GM13976 (cell line): Measurements from ENCODE around the gene HTR3B.
"Not testable (repeated sequence)": the region's sequence is repeated elsewhere in the genome, so short reads cannot be mapped to it uniquely, and the experiment has no call there.

Experiments
- DNase-seq: peaks from one replicate; pipeline ENCODE4 v3.0.0; 2012; ENCODE audit warnings: low spot score
- in situ Hi-C: fragments of 300-500 bp; cut with MboI; formaldehyde crosslinking; loops from one replicate; pipeline ENCODE4 v1.12.0; 2022; ENCODE audit warnings: low sequenced_read_pairs, mixed read lengths, inconsistent platforms; ENCODE audit not compliant: unreplicated experiment
- TF ChIP-seq, protein P1 (sequence below): IDR thresholded peaks from 2 replicates; pipeline ENCODE4 v1.5.1; 2012; ENCODE audit warnings: borderline replicate concordance, mild to moderate bottlenecking; ENCODE audit not compliant: insufficient read depth; ENCODE audit errors: extremely low read depth, missing control alignments, control extremely low read depth

HTR3B gene

DNA sequence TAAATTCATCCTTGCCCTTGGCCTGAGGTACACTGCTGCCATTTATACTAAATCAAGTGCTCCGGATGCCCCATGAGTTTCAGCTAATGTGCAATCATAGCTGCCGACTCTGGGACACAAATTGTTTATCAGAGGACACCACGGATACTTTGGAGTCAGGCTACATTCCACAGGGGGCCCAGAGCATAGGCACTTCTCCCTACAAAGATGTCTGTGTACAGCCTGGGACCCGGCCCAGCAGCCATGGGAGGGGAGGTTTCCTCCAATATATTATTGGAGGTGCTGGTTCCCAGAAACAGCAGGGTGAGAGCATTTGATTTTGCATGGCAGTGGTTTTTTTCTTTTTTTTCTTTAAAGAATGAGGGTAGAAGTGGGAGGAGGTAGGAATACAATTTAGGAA is 31.3 kb downstream of the HTR3B start:
- TF ChIP-seq, protein P1, sequence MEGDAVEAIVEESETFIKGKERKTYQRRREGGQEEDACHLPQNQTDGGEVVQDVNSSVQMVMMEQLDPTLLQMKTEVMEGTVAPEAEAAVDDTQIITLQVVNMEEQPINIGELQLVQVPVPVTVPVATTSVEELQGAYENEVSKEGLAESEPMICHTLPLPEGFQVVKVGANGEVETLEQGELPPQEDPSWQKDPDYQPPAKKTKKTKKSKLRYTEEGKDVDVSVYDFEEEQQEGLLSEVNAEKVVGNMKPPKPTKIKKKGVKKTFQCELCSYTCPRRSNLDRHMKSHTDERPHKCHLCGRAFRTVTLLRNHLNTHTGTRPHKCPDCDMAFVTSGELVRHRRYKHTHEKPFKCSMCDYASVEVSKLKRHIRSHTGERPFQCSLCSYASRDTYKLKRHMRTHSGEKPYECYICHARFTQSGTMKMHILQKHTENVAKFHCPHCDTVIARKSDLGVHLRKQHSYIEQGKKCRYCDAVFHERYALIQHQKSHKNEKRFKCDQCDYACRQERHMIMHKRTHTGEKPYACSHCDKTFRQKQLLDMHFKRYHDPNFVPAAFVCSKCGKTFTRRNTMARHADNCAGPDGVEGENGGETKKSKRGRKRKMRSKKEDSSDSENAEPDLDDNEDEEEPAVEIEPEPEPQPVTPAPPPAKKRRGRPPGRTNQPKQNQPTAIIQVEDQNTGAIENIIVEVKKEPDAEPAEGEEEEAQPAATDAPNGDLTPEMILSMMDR = no peak
- in situ Hi-C loops = no loop called here
- DNase-seq = no peak

DNA sequence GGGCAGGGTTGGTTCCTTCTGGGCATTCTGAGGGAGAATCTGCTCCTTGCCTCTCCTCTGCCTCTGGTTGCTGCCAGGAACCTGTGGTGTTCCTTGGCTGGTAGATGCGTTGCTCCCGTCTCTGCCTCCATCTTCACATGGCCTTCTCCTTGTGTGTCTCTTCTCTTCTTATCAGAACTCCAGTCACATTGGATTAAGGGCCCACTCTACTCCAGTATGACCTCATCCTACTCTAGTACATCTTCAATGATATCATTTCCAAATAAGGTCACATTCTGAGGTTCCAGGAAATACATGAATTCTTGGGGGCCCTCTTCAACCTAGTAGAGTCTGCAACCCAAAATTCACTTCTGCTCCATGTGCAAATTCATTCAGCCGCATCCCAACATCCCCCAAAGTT is 33.3 kb downstream of the HTR3B start:
- in situ Hi-C loops = no loop called here
- TF ChIP-seq, protein P1 = no peak

DNA sequence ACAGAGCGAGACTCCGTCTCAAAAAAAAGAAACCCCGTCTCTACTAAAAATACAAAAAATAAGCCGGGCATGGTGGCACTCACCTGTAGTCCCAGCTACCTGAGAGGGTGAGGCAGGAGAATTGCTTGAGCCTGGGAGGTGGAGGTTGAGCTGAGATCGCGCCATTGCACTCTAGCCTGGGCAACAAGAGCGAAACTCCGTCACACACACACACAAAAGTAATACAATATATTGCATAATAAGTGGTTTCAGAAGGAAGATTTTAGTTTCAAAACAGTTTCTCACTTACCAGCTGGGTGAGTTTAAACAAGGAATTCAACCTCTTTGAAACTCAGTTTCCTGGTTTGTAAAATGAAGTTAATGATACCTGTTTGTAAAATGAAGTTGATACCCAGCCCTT is 37.7 kb downstream of the HTR3B start:
- DNase-seq = no peak
- TF ChIP-seq, protein P1 = no peak
- in situ Hi-C loops = no loop called here

More for the DNA sequence above, 33.3 kb downstream of the HTR3B start:
- DNase-seq = no peak

DNA sequence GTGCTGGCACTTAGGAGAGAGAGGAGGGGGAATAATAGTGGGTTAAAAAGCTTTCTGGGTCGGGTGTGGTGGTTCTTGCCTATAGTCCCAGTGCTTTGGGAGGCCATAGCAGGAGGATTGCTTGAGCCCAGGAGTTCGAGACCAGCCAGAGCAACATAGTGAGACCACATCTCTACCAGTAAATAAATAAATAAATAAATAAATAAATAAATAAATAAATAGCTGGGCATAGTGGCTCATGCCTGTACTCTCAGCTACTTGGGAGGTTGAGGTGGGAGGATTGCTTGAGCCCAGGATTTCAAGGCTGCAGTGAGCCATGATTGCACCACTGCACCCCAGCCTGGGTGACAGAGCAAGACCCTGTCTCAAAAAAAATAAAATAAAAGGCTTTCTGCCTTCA is 41.6 kb downstream of the HTR3B start:
- in situ Hi-C loops, DNase-seq: not testable (repeated sequence)

DNA sequence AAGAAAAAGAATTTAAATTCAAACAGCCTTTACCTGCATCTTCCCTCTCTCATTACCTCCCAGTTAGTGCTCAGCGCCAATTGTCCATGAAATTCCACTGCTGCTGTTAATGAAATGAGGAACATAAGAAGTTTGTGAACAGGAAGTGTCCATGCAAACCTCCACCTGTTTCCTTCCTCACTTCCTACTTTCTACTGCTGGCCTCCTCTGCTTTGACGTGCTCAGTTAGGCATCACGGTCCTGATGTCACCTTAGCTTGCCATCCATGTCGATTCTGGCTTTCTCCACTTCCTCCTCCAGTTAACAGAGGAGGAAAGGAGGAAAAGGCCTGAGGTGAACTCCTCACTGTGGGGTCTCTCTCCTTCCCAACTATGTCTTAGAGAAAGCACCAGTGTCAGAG is 43.4 kb downstream of the HTR3B start:
- TF ChIP-seq, protein P1 = no peak
- DNase-seq = no peak
- in situ Hi-C loops = no loop called here

DNA sequence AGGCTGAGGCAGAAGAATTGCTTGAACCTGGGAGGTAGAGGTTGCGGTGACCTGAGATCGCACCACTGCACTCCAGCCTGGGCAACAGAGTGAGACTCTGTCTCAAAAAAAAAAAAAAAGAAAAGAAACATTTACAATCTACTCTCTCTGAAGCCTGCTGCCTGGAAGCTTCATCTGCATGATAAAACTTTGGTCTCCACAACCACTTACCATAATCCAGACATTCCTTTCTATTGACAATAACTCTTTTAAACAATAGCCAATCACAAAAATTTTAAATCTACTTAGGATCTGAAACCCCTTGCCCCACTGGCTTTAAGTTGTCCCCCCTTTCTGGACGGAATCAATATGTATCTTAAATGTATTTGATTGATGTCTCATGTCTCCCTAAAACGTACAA is 45.3 kb downstream of the HTR3B start:
- in situ Hi-C loops = no loop called here
- TF ChIP-seq, protein P1 = no peak
- no peak for DNase-seq

DNA sequence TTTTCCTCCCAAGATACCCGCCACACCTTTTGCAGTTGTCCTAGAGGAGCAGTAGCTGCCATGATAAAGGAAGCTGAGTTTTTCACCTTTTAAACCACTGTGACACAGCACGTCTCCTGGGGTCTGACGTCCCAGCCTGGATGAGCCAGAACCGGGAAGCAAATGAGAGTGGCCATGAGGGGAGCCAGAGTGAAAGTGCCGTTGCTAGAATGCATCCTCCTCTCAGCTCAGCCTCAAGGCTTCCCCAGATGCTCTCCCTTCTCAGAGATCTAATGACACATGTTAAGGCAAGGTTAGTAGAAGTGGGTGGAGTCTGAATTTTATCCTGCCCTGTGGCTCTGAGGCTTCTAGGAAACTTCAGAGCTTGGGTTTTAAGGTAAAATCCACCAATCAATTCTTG is 46.9 kb downstream of the HTR3B start:
- DNase-seq = no peak
- in situ Hi-C loops = no loop called here
- TF ChIP-seq, protein P1 = no peak
